HepG2 (cell line): ENCODE results near the gene UCP2. TPM values are rescaled to one million over a fixed set of nuclear protein-coding genes. Genes with fewer than 3 reads are reported as not detected.
A peak's percentile ranks its signal among the peaks of the same experiment; 100 is the strongest.

Experiments
- MEF2D ChIP-seq: sonication (generic); formaldehyde crosslinking; IDR thresholded peaks from 2 replicates; pipeline ENCODE4 v1.5.1; 2020; ENCODE audit warnings: mild to moderate bottlenecking, missing genetic modification reagents
- MEIS2 ChIP-seq: sonication (generic); formaldehyde crosslinking; IDR thresholded peaks from 2 replicates; pipeline ENCODE4 v1.9.0; 2021; ENCODE audit warnings: mild to moderate bottlenecking, missing genetic modification reagents
- RFX3 ChIP-seq: IDR thresholded peaks from 2 replicates; pipeline ENCODE4 v1.6.1; 2016; ENCODE audit warnings: missing biosample characterization, missing genetic modification reagents
- SIX4 ChIP-seq: sonication (generic); formaldehyde crosslinking; IDR thresholded peaks from 2 replicates; pipeline ENCODE4 v1.4.0; 2020; ENCODE audit warnings: missing genetic modification reagents
- SRSF9 ChIP-seq: fragments of 200-400 bp; formaldehyde crosslinking; IDR thresholded peaks from 2 replicates; pipeline ENCODE4 v1.6.1; 2018; ENCODE audit warnings: borderline replicate concordance, mild to moderate bottlenecking, low read depth, low read length; ENCODE audit not compliant: insufficient read depth, poor library complexity, severe bottlenecking
- XBP1 ChIP-seq: sonication (generic); formaldehyde crosslinking; IDR thresholded peaks from 2 replicates; pipeline ENCODE4 v1.5.0; 2020; ENCODE audit warnings: missing genetic modification reagents
- ZBTB38 ChIP-seq: sonication (generic); formaldehyde crosslinking; IDR thresholded peaks from 2 replicates; pipeline ENCODE4 v1.5.1; 2020; ENCODE audit warnings: mild to moderate bottlenecking, missing genetic modification reagents
- ZBTB42 ChIP-seq: sonication (generic); formaldehyde crosslinking; IDR thresholded peaks from 2 replicates; pipeline ENCODE4 v1.5.0; 2020; ENCODE audit warnings: mild to moderate bottlenecking, missing genetic modification reagents
- ZFYVE20 ChIP-seq: sonication (generic); formaldehyde crosslinking; IDR thresholded peaks from 2 replicates; pipeline ENCODE4 v1.8.0; 2023; ENCODE audit warnings: low read depth, mild to moderate bottlenecking, moderate library complexity, missing genetic modification reagents, borderline replicate concordance
- ZNF230 ChIP-seq: sonication (generic); formaldehyde crosslinking; IDR thresholded peaks from 2 replicates; pipeline ENCODE4 v1.4.0; 2020; ENCODE audit warnings: mild to moderate bottlenecking, missing genetic modification reagents
- ZNF747 ChIP-seq: sonication (generic); formaldehyde crosslinking; IDR thresholded peaks from 2 replicates; pipeline ENCODE4 v1.8.1; 2023; ENCODE audit warnings: missing genetic modification reagents, mild to moderate bottlenecking, borderline replicate concordance
- ZNF766 ChIP-seq: sonication (generic); formaldehyde crosslinking; IDR thresholded peaks from 2 replicates; pipeline ENCODE4 v1.5.0; 2020; ENCODE audit warnings: missing genetic modification reagents, borderline replicate concordance
- ZNF878 ChIP-seq: sonication (generic); formaldehyde crosslinking; IDR thresholded peaks from 2 replicates; pipeline ENCODE4 v1.8.1; 2023; ENCODE audit warnings: mild to moderate bottlenecking, missing genetic modification reagents, moderate library complexity
- polyA plus RNA-seq, 8 experiments: library from polyadenylated mRNA; depleted of rRNA in 3 of 8; stranded (reverse) in 7 of 8; unstranded in 1 of 8; fragments of >200 nt; fragmentation: Illumina TruSeq in 4 of 8; extraction: Trizol in 4 of 8; gene quantifications; 2 replicates each; pipeline versions ENCODE4 v1.2.1 to v1.2.3, GENCODE V29; 2011 to 2016; ENCODE audit warnings: low read depth in 4 of 8, missing spikeins in 1 of 8, mixed read lengths in 1 of 8; ENCODE audit not compliant: insufficient read depth in 1 of 8
- total RNA-seq, 5 experiments: library from RNA; depleted of rRNA; stranded (reverse); fragments of >200 nt; fragmentation: Illumina TruSeq; extraction: Trizol; gene quantifications; 2 replicates each; pipeline ENCODE4 v1.2.3, GENCODE V29; 2016; ENCODE audit warnings: low read depth in 1 of 5
- TF ChIP-seq, protein P1 (sequence below): sonication (generic); formaldehyde crosslinking; IDR thresholded peaks from 2 replicates; pipeline ENCODE4 v1.5.0; 2020; ENCODE audit warnings: mild to moderate bottlenecking, low read depth, missing genetic modification reagents, borderline replicate concordance
- TF ChIP-seq, protein P2 (sequence below): sonication (generic); formaldehyde crosslinking; IDR thresholded peaks from 2 replicates; pipeline ENCODE4 v1.8.1; 2023; ENCODE audit warnings: mild to moderate bottlenecking, inconsistent platforms, moderate library complexity, missing genetic modification reagents, borderline replicate concordance
- TF ChIP-seq, protein P3 (sequence below): sonication (generic); formaldehyde crosslinking; IDR thresholded peaks from 2 replicates; pipeline ENCODE4 v1.8.1; 2023; ENCODE audit warnings: mild to moderate bottlenecking, moderate library complexity, missing genetic modification reagents
- TF ChIP-seq, protein P4 (sequence below): sonication (generic); formaldehyde crosslinking; IDR thresholded peaks from 2 replicates; pipeline ENCODE4 v1.4.0; 2020; ENCODE audit warnings: missing genetic modification reagents, borderline replicate concordance
- TF ChIP-seq, protein P5 (sequence below): sonication (generic); formaldehyde crosslinking; IDR thresholded peaks from 2 replicates; pipeline ENCODE4 v1.8.0; 2022; ENCODE audit warnings: missing genetic modification reagents, mild to moderate bottlenecking, borderline replicate concordance

UCP2 gene
- total and polyA plus RNA-seq, 2 of the 13 experiments (the other 11 are each of a cell fraction or from before 2014, with no cell fraction given) = 2.7 to 3.2 TPM

DNA sequence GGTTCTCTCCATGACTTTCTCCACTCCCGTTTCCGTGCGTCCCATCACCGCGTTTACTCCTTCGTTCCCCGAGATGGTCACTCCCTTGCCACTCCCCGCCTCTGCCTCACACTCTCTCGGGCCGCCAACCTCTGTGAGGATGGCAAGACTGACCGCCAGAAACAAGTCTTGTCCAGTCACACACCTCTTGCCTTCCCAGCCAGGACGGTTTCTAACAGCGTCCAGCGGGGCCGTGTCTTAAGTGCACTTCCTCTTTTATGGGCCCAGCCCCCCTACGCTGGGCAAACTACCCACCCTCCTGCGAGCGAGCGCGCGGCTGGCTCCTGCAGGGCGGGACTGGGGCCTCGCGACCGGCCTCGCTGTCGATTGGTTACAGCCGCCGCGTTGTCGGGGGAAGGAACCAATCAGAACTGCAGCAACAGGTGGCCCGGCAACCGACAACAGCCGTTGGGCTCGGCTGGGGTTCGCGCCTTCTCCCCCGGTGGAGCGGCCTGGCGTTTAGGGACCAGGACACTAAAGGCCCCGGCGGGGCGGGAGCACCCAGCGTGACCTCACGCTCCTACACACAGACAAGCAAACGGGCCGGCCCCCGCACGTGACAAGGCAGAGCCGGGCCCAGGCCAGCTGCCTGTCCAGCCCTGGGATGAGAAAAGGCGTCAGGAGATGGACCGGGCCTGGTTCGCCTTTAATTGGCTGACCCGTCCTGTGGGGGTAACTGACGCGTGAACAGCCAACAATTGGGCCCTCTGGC lies 522 bp upstream of the UCP2 start (continued):
- TF ChIP-seq, protein P1, sequence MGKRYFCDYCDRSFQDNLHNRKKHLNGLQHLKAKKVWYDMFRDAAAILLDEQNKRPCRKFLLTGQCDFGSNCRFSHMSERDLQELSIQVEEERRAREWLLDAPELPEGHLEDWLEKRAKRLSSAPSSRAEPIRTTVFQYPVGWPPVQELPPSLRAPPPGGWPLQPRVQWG (CRISPR knock-in tag) = no peak
- TF ChIP-seq, protein P2, sequence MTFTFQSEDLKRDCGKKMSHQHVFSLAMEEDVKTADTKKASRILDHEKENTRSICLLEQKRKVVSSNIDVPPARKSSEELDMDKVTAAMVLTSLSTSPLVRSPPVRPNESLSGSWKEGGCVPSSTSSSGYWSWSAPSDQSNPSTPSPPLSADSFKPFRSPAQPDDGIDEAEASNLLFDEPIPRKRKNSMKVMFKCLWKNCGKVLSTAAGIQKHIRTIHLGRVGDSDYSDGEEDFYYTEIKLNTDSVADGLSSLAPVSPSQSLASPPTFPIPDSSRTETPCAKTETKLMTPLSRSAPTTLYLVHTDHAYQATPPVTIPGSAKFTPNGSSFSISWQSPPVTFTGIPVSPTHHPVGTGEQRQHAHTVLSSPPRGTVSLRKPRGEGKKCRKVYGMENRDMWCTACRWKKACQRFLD (CRISPR knock-in tag) = peak; percentile 92
- TF ChIP-seq ZFYVE20 (CRISPR knock-in tag) (0 out of 2 replicates have a peak, but pooled peaks have one; percentile 41), SRSF9 (no peak), ZBTB42 (CRISPR knock-in tag) (no peak), XBP1 (CRISPR knock-in tag) (peak; percentile 71; the same call in 1 of the 2 replicates), ZNF747 (CRISPR knock-in tag) (peak; percentile 76; the same call in 1 of the 2 replicates), RFX3 (peak; percentile 37; the same call in 1 of the 2 replicates), SIX4 (CRISPR knock-in tag) (no peak), MEIS2 (CRISPR knock-in tag) (peak; percentile 86), ZBTB38 (CRISPR knock-in tag) (peak; percentile 57; the same call in 1 of the 2 replicates), ZNF878 (peak; percentile 87; the same call in 1 of the 2 replicates), ZNF230 (CRISPR knock-in tag) (peak; percentile 97), ZNF766 (CRISPR knock-in tag) (peak; percentile 94), MEF2D (CRISPR knock-in tag) (peak; percentile 81)
- TF ChIP-seq, protein P3, sequence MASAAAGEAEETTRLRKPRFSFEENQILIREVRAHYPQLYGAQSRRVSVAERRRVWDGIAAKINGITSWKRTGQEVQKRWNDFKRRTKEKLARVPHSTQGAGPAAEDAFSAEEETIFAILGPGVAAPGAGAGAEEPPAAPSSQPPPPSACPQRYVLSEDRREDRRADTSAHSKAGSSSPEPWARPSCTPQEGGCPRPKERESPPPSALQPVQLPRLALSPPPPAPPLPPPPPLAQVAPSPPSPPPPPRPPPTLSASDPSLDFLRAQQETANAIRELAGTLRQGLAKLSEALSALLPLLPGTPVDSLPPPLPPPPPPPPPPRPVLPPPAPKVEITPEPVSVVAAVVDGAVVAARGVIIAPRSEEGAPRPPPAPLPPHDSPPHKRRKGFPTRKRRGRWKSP (CRISPR knock-in tag) = peak; percentile 61; the same call in 1 of the 2 replicates
- TF ChIP-seq, protein P4, sequence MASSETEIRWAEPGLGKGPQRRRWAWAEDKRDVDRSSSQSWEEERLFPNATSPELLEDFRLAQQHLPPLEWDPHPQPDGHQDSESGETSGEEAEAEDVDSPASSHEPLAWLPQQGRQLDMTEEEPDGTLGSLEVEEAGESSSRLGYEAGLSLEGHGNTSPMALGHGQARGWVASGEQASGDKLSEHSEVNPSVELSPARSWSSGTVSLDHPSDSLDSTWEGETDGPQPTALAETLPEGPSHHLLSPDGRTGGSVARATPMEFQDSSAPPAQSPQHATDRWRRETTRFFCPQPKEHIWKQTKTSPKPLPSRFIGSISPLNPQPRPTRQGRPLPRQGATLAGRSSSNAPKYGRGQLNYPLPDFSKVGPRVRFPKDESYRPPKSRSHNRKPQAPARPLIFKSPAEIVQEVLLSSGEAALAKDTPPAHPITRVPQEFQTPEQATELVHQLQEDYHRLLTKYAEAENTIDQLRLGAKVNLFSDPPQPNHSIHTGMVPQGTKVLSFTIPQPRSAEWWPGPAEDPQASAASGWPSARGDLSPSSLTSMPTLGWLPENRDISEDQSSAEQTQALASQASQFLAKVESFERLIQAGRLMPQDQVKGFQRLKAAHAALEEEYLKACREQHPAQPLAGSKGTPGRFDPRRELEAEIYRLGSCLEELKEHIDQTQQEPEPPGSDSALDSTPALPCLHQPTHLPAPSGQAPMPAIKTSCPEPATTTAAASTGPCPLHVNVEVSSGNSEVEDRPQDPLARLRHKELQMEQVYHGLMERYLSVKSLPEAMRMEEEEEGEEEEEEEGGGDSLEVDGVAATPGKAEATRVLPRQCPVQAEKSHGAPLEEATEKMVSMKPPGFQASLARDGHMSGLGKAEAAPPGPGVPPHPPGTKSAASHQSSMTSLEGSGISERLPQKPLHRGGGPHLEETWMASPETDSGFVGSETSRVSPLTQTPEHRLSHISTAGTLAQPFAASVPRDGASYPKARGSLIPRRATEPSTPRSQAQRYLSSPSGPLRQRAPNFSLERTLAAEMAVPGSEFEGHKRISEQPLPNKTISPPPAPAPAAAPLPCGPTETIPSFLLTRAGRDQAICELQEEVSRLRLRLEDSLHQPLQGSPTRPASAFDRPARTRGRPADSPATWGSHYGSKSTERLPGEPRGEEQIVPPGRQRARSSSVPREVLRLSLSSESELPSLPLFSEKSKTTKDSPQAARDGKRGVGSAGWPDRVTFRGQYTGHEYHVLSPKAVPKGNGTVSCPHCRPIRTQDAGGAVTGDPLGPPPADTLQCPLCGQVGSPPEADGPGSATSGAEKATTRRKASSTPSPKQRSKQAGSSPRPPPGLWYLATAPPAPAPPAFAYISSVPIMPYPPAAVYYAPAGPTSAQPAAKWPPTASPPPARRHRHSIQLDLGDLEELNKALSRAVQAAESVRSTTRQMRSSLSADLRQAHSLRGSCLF = peak; percentile 92; the same call in 1 of the 2 replicates
- TF ChIP-seq, protein P5, sequence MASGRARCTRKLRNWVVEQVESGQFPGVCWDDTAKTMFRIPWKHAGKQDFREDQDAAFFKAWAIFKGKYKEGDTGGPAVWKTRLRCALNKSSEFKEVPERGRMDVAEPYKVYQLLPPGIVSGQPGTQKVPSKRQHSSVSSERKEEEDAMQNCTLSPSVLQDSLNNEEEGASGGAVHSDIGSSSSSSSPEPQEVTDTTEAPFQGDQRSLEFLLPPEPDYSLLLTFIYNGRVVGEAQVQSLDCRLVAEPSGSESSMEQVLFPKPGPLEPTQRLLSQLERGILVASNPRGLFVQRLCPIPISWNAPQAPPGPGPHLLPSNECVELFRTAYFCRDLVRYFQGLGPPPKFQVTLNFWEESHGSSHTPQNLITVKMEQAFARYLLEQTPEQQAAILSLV = peak; percentile 79; the same call in 1 of the 2 replicates
